T-helper 17 cell (primary cell): ENCODE data around the gene KLHL40. TPM values are rescaled to one million over a fixed set of nuclear protein-coding genes. Genes with fewer than 3 reads are reported as not detected.
A peak's percentile ranks its signal among the peaks of the same experiment; 100 is the strongest.

Source experiments
- ATAC-seq: fragments of 150-1000 bp; cut with Tn5 transposase; 2 replicates; pipeline ENCODE4 v1.10.0; 2021; ENCODE audit warnings: mild to moderate bottlenecking, moderate library complexity
- DNase-seq, 3 donors: peaks; one replicate each; pipeline versions ENCODE4 v3.0.0 to v3.0.0-alpha.2; 2020 to 2021
- H3K9me3 ChIP-seq: one replicate; pipeline ENCODE4 v1.7.0; 2013; ENCODE audit warnings: low read length, mild to moderate bottlenecking; ENCODE audit not compliant: control insufficient read depth, poor library complexity, severe bottlenecking
- H3K27ac Mint-ChIP-seq: one replicate; pipeline ENCODE4 v1.8.0; 2022; ENCODE audit warnings: mild to moderate bottlenecking, moderate library complexity, mixed read lengths
- H3K27me3 Mint-ChIP-seq: one replicate; pipeline ENCODE4 v1.8.0; 2022; ENCODE audit warnings: mixed read lengths
- H3K36me3 Mint-ChIP-seq: one replicate; pipeline ENCODE4 v1.8.0; 2022; ENCODE audit warnings: low read depth, mixed read lengths
- H3K4me1 Mint-ChIP-seq: one replicate; pipeline ENCODE4 v1.8.0; 2022; ENCODE audit warnings: mild to moderate bottlenecking, mixed read lengths
- H3K4me3 Mint-ChIP-seq: one replicate; pipeline ENCODE4 v1.8.0; 2022; ENCODE audit warnings: mild to moderate bottlenecking, moderate library complexity, mixed read lengths
- total RNA-seq, 4 donors: library from RNA in 2 of 4; stranded (reverse) in 2 of 4; gene quantifications; one replicate each; pipeline ENCODE4 v1.2.3 and lab custom pipeline; 2022 to 2026

The KLHL40 gene
- total RNA-seq, 2 donors from 2014 or later, result not detected

GRCh38 chr3:42693530-42693930 lies 8.2 kb downstream of the KLHL40 start:
- Mint-ChIP-seq H3K36me3 (no peaks in the 10 kb centered on the region), H3K27ac (no peak overlapping the region), H3K4me3 (no peak overlapping the region), H3K4me1 (peaks cover under 1% of the 10 kb centered on the region), H3K27me3 (peaks cover 5% of the 10 kb centered on the region)
- no peak for ATAC-seq
- no peaks in the 10 kb centered on the region for H3K9me3 ChIP-seq
- DNase-seq, result no peak

- Mint-ChIP-seq H3K4me3 (no peak overlapping the region), H3K36me3 (no peaks in the 10 kb centered on the region), H3K27me3 (peaks cover 5% of the 10 kb centered on the region), H3K27ac (no peak overlapping the region), H3K4me1 (peaks cover 4% of the 10 kb centered on the region)
- no peak for DNase-seq
- H3K9me3 ChIP-seq, result no peaks in the 10 kb centered on the region
- ATAC-seq, result no peak
These were observed 9.0 kb downstream of the KLHL40 start for GRCh38 chr3:42694366-42694765.

GRCh38 chr3:42696356-42697288 lies 11.3 kb downstream of the KLHL40 start:
- H3K4me3 Mint-ChIP-seq, result no peak overlapping the region
- ATAC-seq, result no peak

GRCh38 chr3:42697289-42698051 lies 12.1 kb downstream of the KLHL40 start:
- H3K4me3 Mint-ChIP-seq, result no peak overlapping the region
- H3K36me3 Mint-ChIP-seq, result no peaks in the 10 kb centered on the region
- DNase-seq (no peak), ATAC-seq (no peak)
- no peaks in the 10 kb centered on the region for H3K9me3 ChIP-seq
- H3K27me3 Mint-ChIP-seq, result no peaks in the 10 kb centered on the region
- H3K27ac Mint-ChIP-seq, result no peak overlapping the region
- H3K4me1 Mint-ChIP-seq, result peaks cover 14% of the 10 kb centered on the region

More at GRCh38 chr3:42696356-42697288, 11.3 kb downstream of the KLHL40 start:
- Mint-ChIP-seq H3K4me1 (peaks cover 14% of the 10 kb centered on the region), H3K36me3 (no peaks in the 10 kb centered on the region), H3K27ac (no peak overlapping the region), H3K27me3 (no peaks in the 10 kb centered on the region)
- DNase-seq, result no peak
- no peaks in the 10 kb centered on the region for H3K9me3 ChIP-seq

GRCh38 chr3:42698216-42698910 lies 13.0 kb downstream of the KLHL40 start:
- Mint-ChIP-seq H3K27me3 (no peaks in the 10 kb centered on the region), H3K36me3 (no peaks in the 10 kb centered on the region), H3K4me1 (peaks cover 14% of the 10 kb centered on the region), H3K27ac (no peak overlapping the region), H3K4me3 (peak overlapping the region; percentile 6)
- ATAC-seq (no peak), DNase-seq (no peak)
- no peaks in the 10 kb centered on the region for H3K9me3 ChIP-seq

- Mint-ChIP-seq H3K4me3 (no peak overlapping the region), H3K4me1 (peaks cover 14% of the 10 kb centered on the region), H3K27me3 (no peaks in the 10 kb centered on the region), H3K36me3 (no peaks in the 10 kb centered on the region), H3K27ac (no peak overlapping the region)
- DNase-seq, result no peak
- H3K9me3 ChIP-seq, result no peaks in the 10 kb centered on the region
- peak; percentile 32 for ATAC-seq
These were observed 13.5 kb downstream of the KLHL40 start for GRCh38 chr3:42698911-42699230.

GRCh38 chr3:42699511-42699971 lies 14.2 kb downstream of the KLHL40 start:
- Mint-ChIP-seq H3K4me1 (peaks cover 14% of the 10 kb centered on the region), H3K4me3 (no peak overlapping the region), H3K36me3 (no peaks in the 10 kb centered on the region), H3K27me3 (no peaks in the 10 kb centered on the region), H3K27ac (no peak overlapping the region)
- no peak for DNase-seq
- ATAC-seq, result no peak
- no peaks in the 10 kb centered on the region for H3K9me3 ChIP-seq

GRCh38 chr3:42700366-42701288 lies 15.3 kb downstream of the KLHL40 start:
- H3K27me3 Mint-ChIP-seq, result no peaks in the 10 kb centered on the region
- H3K4me3 Mint-ChIP-seq, result no peak overlapping the region
- no peak overlapping the region for H3K27ac Mint-ChIP-seq
- no peaks in the 10 kb centered on the region for H3K36me3 Mint-ChIP-seq
- no peak for DNase-seq
- H3K4me1 Mint-ChIP-seq, result peaks cover 14% of the 10 kb centered on the region
- no peak for ATAC-seq
- no peaks in the 10 kb centered on the region for H3K9me3 ChIP-seq

- ATAC-seq (peak; percentile 83), DNase-seq (peak; percentile 38 to 55 (median 45))
- Mint-ChIP-seq H3K4me1 (peaks cover 16% of the 10 kb centered on the region), H3K27me3 (no peaks in the 10 kb centered on the region), H3K4me3 (no peak overlapping the region), H3K27ac (no peak overlapping the region), H3K36me3 (no peaks in the 10 kb centered on the region)
- no peaks in the 10 kb centered on the region for H3K9me3 ChIP-seq
These were observed 16.2 kb downstream of the KLHL40 start for GRCh38 chr3:42701371-42702065.

- Mint-ChIP-seq H3K36me3 (no peaks in the 10 kb centered on the region), H3K27ac (no peak within 1 kb of the TSS), H3K4me1 (peaks cover 16% of the 10 kb centered on the region), H3K27me3 (peaks cover 2% of the 10 kb centered on the region), H3K4me3 (no peak within 1 kb of the TSS)
- no peak for DNase-seq
- no peaks in the 10 kb centered on the region for H3K9me3 ChIP-seq
- ATAC-seq, result no peak
These were observed 17.0 kb downstream of the KLHL40 start, which contains the start of gene HHATL for GRCh38 chr3:42702066-42702951. Gene HHATL (minus strand): TSS chr3:42702798. CDS start chr3:42700826, 1,972 bp downstream.

- no peaks in the 10 kb centered on the region for H3K9me3 ChIP-seq
- Mint-ChIP-seq H3K4me1 (peaks cover 16% of the 10 kb centered on the region), H3K27me3 (peaks cover 7% of the 10 kb centered on the region), H3K36me3 (no peaks in the 10 kb centered on the region), H3K27ac (no peak overlapping the region), H3K4me3 (no peak overlapping the region)
- DNase-seq (no peak), ATAC-seq (no peak)
These were observed 17.8 kb downstream of the KLHL40 start for GRCh38 chr3:42702982-42703694.
